Colonic mucosa (tissue), 4 donors: Measurements from ENCODE around the gene SPATA20. TPM values are rescaled to one million over a fixed set of nuclear protein-coding genes. Genes with fewer than 3 reads are reported as not detected.

Experiments
- DNase-seq: peaks from one replicate; pipeline ENCODE4 v3.0.0-alpha.2; 2020
- H3K27ac ChIP-seq: fragments of 200-600 bp; one replicate; pipeline ENCODE4 v1.8.0; 2021
- H3K27me3 ChIP-seq: fragments of 200-600 bp; one replicate; pipeline ENCODE4 v1.8.0; 2021
- H3K36me3 ChIP-seq: fragments of 200-600 bp; one replicate; pipeline ENCODE4 v1.8.0; 2021
- H3K4me1 ChIP-seq: fragments of 200-600 bp; one replicate; pipeline ENCODE4 v1.8.0; 2021; ENCODE audit warnings: mild to moderate bottlenecking
- H3K4me3 ChIP-seq: fragments of 200-600 bp; one replicate; pipeline ENCODE4 v1.8.0; 2021
- H3K9ac ChIP-seq, 2 donors: one replicate each; pipeline ENCODE4 v1.7.0; 2013; ENCODE audit warnings: control low read depth in 2 of 2, low read depth in 2 of 2, low read length in 2 of 2
- H3K9me3 ChIP-seq: fragments of 200-600 bp; one replicate; pipeline ENCODE4 v1.8.0; 2021
- intact Hi-C: fragments of 100-400 bp; cut with DNase I; formaldehyde crosslinking; loops from one replicate; pipeline ENCODE4 v1.14.1; 2022
- total RNA-seq, 2 donors: library from RNA; stranded (reverse); fragmentation: NEBNext Ultra II Directional in 1 of 2; extraction: Animal tissue kit (Norgen Biotek cat#: 25700) in 1 of 2; gene quantifications; one replicate each; pipeline ENCODE4 v1.2.1, GENCODE V29; 2021
- TF ChIP-seq, protein P1 (sequence below): fragments of 200-600 bp; IDR thresholded peaks from one replicate; pipeline ENCODE4 v1.8.0; 2022; ENCODE audit warnings: antibody characterized with exemption, mild to moderate bottlenecking
- donor health status: healthy.
- donor health status: DM: no; HTN: no; CAD: no.
- donor health status: DM: no; HTN: no; CAD: no.

The SPATA20 gene
- total RNA-seq, 2 donors from 2014 or later, result 41.6 to 53.1 TPM

DNA sequence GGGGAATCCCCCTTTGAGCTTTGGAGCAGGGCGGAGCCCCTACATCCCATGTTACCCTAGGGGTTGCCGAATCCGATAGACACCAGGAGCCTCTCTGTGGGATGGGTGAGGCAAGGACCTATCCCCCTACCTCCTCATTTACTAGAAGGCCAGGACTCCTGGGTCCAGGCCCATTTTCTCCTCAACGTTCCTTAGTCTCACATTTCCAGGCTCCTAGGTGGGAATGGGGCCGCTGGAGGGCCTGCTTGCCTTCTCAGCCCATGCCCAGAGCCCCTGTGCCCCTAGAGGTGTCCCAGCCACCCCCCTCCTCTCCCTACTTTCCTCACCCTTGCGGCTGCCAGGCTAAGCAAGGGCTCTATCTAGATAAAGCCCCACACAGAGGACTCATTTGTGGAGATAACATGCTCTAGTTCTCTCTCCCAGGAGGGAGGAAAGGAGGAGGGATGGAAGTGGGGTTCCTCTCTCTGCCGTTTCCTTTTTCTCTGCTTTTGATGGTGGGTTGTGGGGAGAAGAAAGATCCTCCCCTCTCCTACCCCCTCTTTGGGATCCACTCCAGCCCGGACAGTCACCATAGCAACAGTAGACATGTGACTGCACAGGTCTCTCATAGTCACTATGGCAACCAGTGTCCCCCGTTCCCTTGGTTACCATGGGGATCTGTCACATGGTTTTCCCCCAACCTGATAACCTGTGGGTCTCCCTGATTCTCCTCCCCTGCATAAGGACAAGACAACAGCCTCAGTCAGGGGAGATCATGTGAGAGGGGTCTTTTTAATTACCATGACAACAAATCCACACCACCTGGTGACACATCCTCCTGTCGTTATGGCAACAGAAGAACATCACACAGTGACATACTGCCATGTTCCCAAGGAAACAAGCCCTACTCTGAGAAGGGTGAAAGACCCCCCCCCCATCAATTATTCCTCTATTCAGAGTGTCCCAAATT is 18.7 kb downstream of the SPATA20 start:
- H3K27me3 ChIP-seq, result peaks cover 38% of the 10 kb centered on the region
- no peak overlapping the region for H3K27ac ChIP-seq
- H3K4me3 ChIP-seq, result no peak overlapping the region
- H3K4me1 ChIP-seq, result peaks cover 8% of the 10 kb centered on the region
- DNase-seq, result no peak
- H3K9ac ChIP-seq, result no peak overlapping the region
- no peaks in the 10 kb centered on the region for H3K36me3 ChIP-seq
- H3K9me3 ChIP-seq, result no peaks in the 10 kb centered on the region
- TF ChIP-seq, protein P1, sequence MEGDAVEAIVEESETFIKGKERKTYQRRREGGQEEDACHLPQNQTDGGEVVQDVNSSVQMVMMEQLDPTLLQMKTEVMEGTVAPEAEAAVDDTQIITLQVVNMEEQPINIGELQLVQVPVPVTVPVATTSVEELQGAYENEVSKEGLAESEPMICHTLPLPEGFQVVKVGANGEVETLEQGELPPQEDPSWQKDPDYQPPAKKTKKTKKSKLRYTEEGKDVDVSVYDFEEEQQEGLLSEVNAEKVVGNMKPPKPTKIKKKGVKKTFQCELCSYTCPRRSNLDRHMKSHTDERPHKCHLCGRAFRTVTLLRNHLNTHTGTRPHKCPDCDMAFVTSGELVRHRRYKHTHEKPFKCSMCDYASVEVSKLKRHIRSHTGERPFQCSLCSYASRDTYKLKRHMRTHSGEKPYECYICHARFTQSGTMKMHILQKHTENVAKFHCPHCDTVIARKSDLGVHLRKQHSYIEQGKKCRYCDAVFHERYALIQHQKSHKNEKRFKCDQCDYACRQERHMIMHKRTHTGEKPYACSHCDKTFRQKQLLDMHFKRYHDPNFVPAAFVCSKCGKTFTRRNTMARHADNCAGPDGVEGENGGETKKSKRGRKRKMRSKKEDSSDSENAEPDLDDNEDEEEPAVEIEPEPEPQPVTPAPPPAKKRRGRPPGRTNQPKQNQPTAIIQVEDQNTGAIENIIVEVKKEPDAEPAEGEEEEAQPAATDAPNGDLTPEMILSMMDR, result no peak
- intact Hi-C loops, result no loop called here

DNA sequence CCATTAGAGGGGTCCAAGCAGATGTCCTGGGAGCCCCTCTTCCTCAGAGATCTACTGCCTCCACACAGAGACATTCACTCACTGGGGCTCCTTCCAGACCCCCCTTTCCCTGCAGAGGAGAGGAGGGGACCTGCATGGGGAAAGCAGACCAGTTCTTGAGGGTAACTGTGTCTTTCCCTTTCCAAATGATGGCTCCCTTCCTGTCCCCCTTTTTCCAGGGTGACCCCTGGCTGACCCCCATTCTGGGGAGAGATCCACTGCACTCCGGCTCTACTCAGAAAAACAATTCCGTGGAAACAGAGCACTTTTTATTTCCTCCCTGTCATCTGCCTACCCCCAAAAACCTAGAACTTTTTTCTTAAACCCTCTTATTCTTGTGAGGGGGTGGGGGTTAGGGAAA is 19.9 kb downstream of the SPATA20 start:
- TF ChIP-seq, protein P1, result no peak
- peaks cover 26% of the 10 kb centered on the region for H3K27me3 ChIP-seq
- H3K9me3 ChIP-seq, result no peaks in the 10 kb centered on the region
- no peak overlapping the region for H3K4me3 ChIP-seq
- no peaks in the 10 kb centered on the region for H3K36me3 ChIP-seq
- no peak overlapping the region for H3K27ac ChIP-seq
- no peak for DNase-seq
- no peak overlapping the region for H3K9ac ChIP-seq
- intact Hi-C loops, result no loop called here
- no peaks in the 10 kb centered on the region for H3K4me1 ChIP-seq

GRCh38 chr17:50568659-50569058 is 21.7 kb downstream of the SPATA20 start:
- Histone ChIP-seq H3K9ac (no peak overlapping the region), H3K4me1 (no peaks in the 10 kb centered on the region), H3K27me3 (peaks cover 12% of the 10 kb centered on the region), H3K4me3 (no peak overlapping the region), H3K27ac (no peak overlapping the region), H3K36me3 (no peaks in the 10 kb centered on the region), H3K9me3 (no peaks in the 10 kb centered on the region)
- DNase-seq, result no peak
- TF ChIP-seq, protein P1, result no peak
- intact Hi-C loops, result no loop called here

GRCh38 chr17:50569592-50569991 is 22.6 kb downstream of the SPATA20 start:
- no peak overlapping the region for H3K9ac ChIP-seq
- no peaks in the 10 kb centered on the region for H3K4me1 ChIP-seq
- no peak overlapping the region for H3K27ac ChIP-seq
- TF ChIP-seq, protein P1, result no peak
- no peaks in the 10 kb centered on the region for H3K9me3 ChIP-seq
- peaks cover 6% of the 10 kb centered on the region for H3K27me3 ChIP-seq
- DNase-seq, result no peak
- intact Hi-C loops, result no loop called here
- no peak overlapping the region for H3K4me3 ChIP-seq
- no peaks in the 10 kb centered on the region for H3K36me3 ChIP-seq

DNA sequence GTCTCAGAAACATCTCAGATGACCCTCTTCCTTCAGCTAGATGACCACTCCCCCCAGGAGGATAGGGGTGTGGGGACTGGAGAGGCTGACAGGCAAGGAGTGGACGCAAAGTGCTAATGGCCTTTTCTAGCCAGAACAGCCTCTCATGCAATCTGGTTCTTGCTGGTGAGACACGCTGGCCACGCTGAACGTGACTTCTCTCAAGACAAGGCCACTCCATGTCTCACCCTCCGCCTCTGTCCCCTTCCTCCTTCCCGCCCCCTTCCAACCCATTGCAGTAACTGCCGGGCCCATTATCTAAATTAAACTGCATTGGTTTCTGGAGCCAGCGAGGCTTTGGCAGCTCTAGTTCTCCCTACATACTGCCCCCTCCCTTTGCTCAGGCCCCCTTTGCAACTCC is 23.1 kb downstream of the SPATA20 start:
- Histone ChIP-seq H3K36me3 (no peaks in the 10 kb centered on the region), H3K27me3 (peaks cover 4% of the 10 kb centered on the region), H3K4me1 (no peaks in the 10 kb centered on the region), H3K4me3 (no peak overlapping the region), H3K9me3 (no peaks in the 10 kb centered on the region), H3K27ac (no peak overlapping the region), H3K9ac (no peak overlapping the region)
- TF ChIP-seq, protein P1, result no peak
- intact Hi-C loops, result no loop called here
- DNase-seq, result no peak
